22Rv1 (cell line): ENCODE measurements around the gene ENTHD1.

ENCODE experiments used
- H3K27ac ChIP-seq: fragments of 450-650 bp; 2 replicates; pipeline ENCODE4 v1.5.1; 2017
- CTCF ChIP-seq: fragments of 450-650 bp; IDR thresholded peaks from 2 replicates; pipeline ENCODE4 v1.5.1; 2017; ENCODE audit warnings: mild to moderate bottlenecking
- ZFX ChIP-seq: fragments of 450-650 bp; IDR thresholded peaks from 2 replicates; pipeline ENCODE4 v1.6.1; 2017; ENCODE audit warnings: antibody characterized with exemption, borderline replicate concordance

Gene ENTHD1

GRCh38 chr22:39724857-39725256 lies 168.7 kb downstream of the ENTHD1 start:
- TF ChIP-seq ZFX: no peak
- TF ChIP-seq CTCF: no peak
- H3K27ac ChIP-seq: no peak overlapping the region

GRCh38 chr22:39724390-39724789 lies 169.2 kb downstream of the ENTHD1 start:
- TF ChIP-seq ZFX (no peak), CTCF (no peak)
- H3K27ac ChIP-seq: no peak overlapping the region

- TF ChIP-seq CTCF (no peak), ZFX (no peak)
- H3K27ac ChIP-seq: no peak overlapping the region
Observed at GRCh38 chr22:39723899-39724351, 169.6 kb downstream of the ENTHD1 start.

- no peak overlapping the region for H3K27ac ChIP-seq
- TF ChIP-seq CTCF: no peak
- no peak for TF ChIP-seq ZFX
Observed at GRCh38 chr22:39723463-39723862, 170.1 kb downstream of the ENTHD1 start.

GRCh38 chr22:39722501-39722900 lies 171.1 kb downstream of the ENTHD1 start:
- TF ChIP-seq ZFX (no peak), CTCF (no peak)

GRCh38 chr22:39722032-39722325 lies 171.6 kb downstream of the ENTHD1 start:
- H3K27ac ChIP-seq: no peak overlapping the region
- TF ChIP-seq ZFX: no peak

More at GRCh38 chr22:39722501-39722900, 171.1 kb downstream of the ENTHD1 start:
- H3K27ac ChIP-seq: no peak overlapping the region

GRCh38 chr22:39721206-39722031 lies 172.1 kb downstream of the ENTHD1 start:
- TF ChIP-seq CTCF (no peak), ZFX (no peak)
- no peak overlapping the region for H3K27ac ChIP-seq
